Uterus (tissue), 4 donors: ENCODE data around the gene ASIP. TPM values are rescaled to one million over a fixed set of nuclear protein-coding genes. Genes with fewer than 3 reads are reported as not detected.
"Not testable (repeated sequence)": the region's sequence is repeated elsewhere in the genome, so short reads cannot be mapped to it uniquely, and the experiment has no call there.

ENCODE experiments used
- DNase-seq, 2 donors: peaks; one replicate each; pipeline ENCODE4 v3.0.0-alpha.2; 2019 to 2020
- H3K27ac ChIP-seq, 2 donors: fragments of 200-600 bp; sonication (generic); 1 replicate in 1 of 2; 2 replicates in 1 of 2; pipeline ENCODE4 v1.5.1; 2016 to 2018
- H3K27me3 ChIP-seq, 2 donors: fragments of 200-600 bp; sonication (generic); one replicate each; pipeline ENCODE4 v1.5.1; 2018 to 2019; ENCODE audit warnings: control low read depth in 1 of 2
- H3K36me3 ChIP-seq, 2 donors: fragments of 200-600 bp; sonication (generic); one replicate each; pipeline ENCODE4 v1.5.1; 2019; ENCODE audit warnings: control low read depth in 1 of 2
- H3K4me1 ChIP-seq, 2 donors: fragments of 200-600 bp; sonication (generic); one replicate each; pipeline ENCODE4 v1.5.1; 2018 to 2019; ENCODE audit warnings: control low read depth in 1 of 2
- H3K4me3 ChIP-seq, 2 donors: fragments of 200-600 bp; sonication (generic); 1 replicate in 1 of 2; 2 replicates in 1 of 2; pipeline ENCODE4 v1.5.1; 2018 to 2019; ENCODE audit warnings: mild to moderate bottlenecking in 1 of 2
- H3K9me3 ChIP-seq, 2 donors: fragments of 200-600 bp; sonication (generic); one replicate each; pipeline ENCODE4 v1.5.1; 2019; ENCODE audit warnings: control low read depth in 1 of 2
- POLR2A ChIP-seq, 2 donors: fragments of 450-650 bp; IDR thresholded peaks; one replicate each; pipeline ENCODE4 v1.6.1; 2016; ENCODE audit warnings: antibody characterized with exemption in 2 of 2, mild to moderate bottlenecking in 1 of 2, moderate library complexity in 1 of 2
- intact Hi-C: fragments of 100-400 bp; cut with DNase I; formaldehyde crosslinking; loops from one replicate; pipeline ENCODE4 v1.15.1; 2023; ENCODE audit warnings: low total_unique reads
- total RNA-seq, 4 donors: library from RNA; depleted of rRNA in 3 of 4; stranded (reverse); fragments of >200 nt in 3 of 4; gene quantifications; one replicate each; pipeline versions ENCODE4 v1.1.0 to v1.2.4, GENCODE V29; 2014 to 2023
- TF ChIP-seq, protein P1 (sequence below), 4 experiments: fragments of 200-600 bp in 2 of 4; fragments of 450-650 bp in 2 of 4; sonication (generic) in 2 of 4; IDR thresholded peaks; one replicate each; pipeline ENCODE4 v1.5.1; 2016 to 2019; ENCODE audit warnings: antibody characterized with exemption in 4 of 4, mild to moderate bottlenecking in 2 of 4, moderate library complexity in 1 of 4
- donor health status: DM: yes; HTN: yes; CAD: no.

The ASIP gene
- total RNA-seq, 4 donors from 2014 or later = not detected

DNA sequence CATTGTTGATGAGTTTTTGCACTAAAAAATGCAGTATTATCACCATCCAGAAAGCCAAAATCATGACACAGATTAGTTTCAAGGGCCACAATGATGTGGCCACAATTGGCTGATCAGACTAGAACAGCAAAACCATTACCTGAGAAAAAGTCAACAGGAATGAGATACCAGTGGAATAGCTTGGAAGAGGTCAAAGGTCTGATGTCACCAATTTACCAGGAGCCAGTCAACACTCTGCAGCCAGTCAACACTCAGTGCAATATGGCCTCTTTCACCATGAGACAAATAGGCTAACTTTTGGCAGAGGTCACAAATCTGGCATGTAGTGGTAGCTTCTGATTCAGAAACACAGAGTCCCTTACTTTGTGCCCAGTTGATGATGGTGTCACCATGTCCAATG, 7.5 kb upstream of the ASIP start:
- Histone ChIP-seq H3K36me3 (no peaks in the 10 kb centered on the region), H3K4me1 (no peaks in the 10 kb centered on the region), H3K27ac (no peak overlapping the region), H3K4me3 (no peak overlapping the region), H3K27me3 (no peaks in the 10 kb centered on the region), H3K9me3 (peaks cover 2 to 6% of the 10 kb centered on the region in 2 donors)
- DNase-seq = no peak
- TF ChIP-seq POLR2A (IDR thresholded peaks at IDR 0.05) = no peak
- TF ChIP-seq, protein P1, sequence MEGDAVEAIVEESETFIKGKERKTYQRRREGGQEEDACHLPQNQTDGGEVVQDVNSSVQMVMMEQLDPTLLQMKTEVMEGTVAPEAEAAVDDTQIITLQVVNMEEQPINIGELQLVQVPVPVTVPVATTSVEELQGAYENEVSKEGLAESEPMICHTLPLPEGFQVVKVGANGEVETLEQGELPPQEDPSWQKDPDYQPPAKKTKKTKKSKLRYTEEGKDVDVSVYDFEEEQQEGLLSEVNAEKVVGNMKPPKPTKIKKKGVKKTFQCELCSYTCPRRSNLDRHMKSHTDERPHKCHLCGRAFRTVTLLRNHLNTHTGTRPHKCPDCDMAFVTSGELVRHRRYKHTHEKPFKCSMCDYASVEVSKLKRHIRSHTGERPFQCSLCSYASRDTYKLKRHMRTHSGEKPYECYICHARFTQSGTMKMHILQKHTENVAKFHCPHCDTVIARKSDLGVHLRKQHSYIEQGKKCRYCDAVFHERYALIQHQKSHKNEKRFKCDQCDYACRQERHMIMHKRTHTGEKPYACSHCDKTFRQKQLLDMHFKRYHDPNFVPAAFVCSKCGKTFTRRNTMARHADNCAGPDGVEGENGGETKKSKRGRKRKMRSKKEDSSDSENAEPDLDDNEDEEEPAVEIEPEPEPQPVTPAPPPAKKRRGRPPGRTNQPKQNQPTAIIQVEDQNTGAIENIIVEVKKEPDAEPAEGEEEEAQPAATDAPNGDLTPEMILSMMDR (IDR thresholded peaks at IDR 0.05) = no peak
- intact Hi-C loops = no loop called here

DNA sequence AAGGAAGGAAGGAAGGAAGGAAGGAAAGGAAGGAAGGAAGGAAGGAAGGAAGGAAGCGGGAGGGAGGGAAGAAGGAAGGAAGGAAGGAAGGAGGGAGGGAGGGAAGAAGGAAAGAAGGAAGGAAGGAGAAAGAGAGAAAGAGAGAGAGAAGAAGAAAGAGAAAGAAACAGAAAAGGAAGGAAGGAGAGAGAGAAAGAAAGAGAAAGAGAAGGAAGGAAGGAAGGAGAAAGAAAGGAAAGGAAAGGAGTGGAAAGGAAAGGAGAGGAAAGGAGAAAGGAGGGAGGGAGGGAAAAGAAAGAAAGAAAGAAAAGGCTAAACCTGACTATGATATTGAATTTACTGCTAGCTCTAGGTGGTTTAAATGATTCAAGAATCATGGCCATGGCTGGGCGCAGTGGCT, 5.3 kb upstream of the ASIP start:
- H3K9me3 ChIP-seq = peaks cover 2 to 6% of the 10 kb centered on the region in 2 donors
- no peak for DNase-seq
- TF ChIP-seq, protein P1 (IDR thresholded peaks at IDR 0.05) = no peak
- no peaks in the 10 kb centered on the region for H3K4me1 ChIP-seq
- no peaks in the 10 kb centered on the region for H3K27me3 ChIP-seq
- no peak overlapping the region for H3K4me3 ChIP-seq
- H3K36me3 ChIP-seq = no peaks in the 10 kb centered on the region
- intact Hi-C loops = no loop called here
- no peak overlapping the region for H3K27ac ChIP-seq

DNA sequence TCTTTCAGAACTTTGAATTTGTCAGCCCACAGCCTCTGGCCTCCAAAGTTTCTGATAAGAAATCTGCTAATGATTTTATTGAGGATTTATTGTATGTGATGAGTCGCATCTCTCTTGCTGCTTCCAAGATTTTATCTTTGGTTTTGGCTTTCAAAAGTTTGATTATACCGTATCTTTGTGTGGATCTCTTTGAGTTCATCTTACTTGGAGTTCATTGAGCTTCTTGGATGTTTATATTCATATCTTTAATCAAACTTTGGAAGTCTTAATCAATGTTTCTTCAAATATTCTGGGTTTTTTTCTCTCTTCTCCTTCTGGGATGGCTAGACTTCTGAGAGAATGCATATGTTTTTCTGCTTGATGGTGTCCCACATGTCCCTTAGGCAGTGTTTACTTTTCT, 3.3 kb upstream of the ASIP start:
- Histone ChIP-seq H3K27me3 (no peaks in the 10 kb centered on the region), H3K4me1 (no peaks in the 10 kb centered on the region), H3K27ac (no peak overlapping the region), H3K9me3 (peaks cover 2 to 6% of the 10 kb centered on the region in 2 donors), H3K4me3 (no peak overlapping the region), H3K36me3 (no peaks in the 10 kb centered on the region)
- no peak for DNase-seq
- TF ChIP-seq POLR2A (IDR thresholded peaks at IDR 0.05) = no peak
- TF ChIP-seq, protein P1 (IDR thresholded peaks at IDR 0.05) = no peak
- intact Hi-C loops = no loop called here

DNA sequence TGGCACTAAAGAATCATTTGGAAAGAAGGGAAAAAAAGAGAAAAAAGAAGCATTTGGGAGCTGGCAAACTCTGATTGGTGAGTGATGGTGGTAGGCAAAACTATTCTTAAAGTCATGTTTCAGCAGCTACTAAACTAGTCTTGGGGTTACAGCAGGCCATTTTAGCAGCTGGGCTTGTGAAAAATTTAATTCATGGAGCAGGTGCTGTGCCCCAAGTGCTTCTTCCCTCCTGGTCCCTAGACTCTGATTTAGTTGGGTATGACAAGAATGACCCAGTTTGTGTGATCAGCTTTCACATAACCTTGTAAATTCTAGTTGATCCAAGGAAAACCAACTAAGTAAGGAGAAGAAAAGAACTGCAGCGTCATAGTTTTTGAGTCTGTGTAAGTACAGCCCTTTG, 1.1 kb upstream of the ASIP start:
- Histone ChIP-seq H3K27ac (no peak overlapping the region), H3K36me3 (no peaks in the 10 kb centered on the region), H3K4me3 (no peak overlapping the region), H3K4me1 (no peaks in the 10 kb centered on the region), H3K27me3 (no peaks in the 10 kb centered on the region), H3K9me3 (peaks cover 2 to 6% of the 10 kb centered on the region in 2 donors)
- TF ChIP-seq, protein P1 (IDR thresholded peaks at IDR 0.05) = no peak
- TF ChIP-seq POLR2A (IDR thresholded peaks at IDR 0.05) = no peak
- no peak for DNase-seq
- intact Hi-C loops = no loop called here

DNA sequence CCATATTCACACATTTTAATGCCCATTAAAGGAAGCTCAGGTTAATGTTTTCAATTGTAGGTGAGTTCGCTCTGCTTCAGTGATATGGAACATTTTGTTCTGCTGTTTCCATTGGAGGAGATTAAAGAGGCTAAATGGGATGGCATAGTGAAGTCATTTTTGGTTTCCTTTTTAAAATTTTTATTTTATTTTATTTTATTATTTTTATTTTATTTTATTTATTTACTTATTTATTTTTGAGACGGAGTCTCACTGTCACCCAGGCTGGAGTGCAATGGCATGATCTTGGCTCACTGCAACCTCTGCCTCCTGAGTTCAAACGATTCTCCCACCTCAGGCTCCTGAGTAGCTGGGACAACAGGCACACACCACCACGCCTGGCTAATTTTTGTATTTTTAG, 792 bp downstream of the ASIP start:
- H3K27me3 ChIP-seq, H3K36me3 ChIP-seq, intact Hi-C loops, H3K4me3 ChIP-seq, DNase-seq, H3K27ac ChIP-seq, H3K4me1 ChIP-seq, H3K9me3 ChIP-seq: not testable (repeated sequence)

DNA sequence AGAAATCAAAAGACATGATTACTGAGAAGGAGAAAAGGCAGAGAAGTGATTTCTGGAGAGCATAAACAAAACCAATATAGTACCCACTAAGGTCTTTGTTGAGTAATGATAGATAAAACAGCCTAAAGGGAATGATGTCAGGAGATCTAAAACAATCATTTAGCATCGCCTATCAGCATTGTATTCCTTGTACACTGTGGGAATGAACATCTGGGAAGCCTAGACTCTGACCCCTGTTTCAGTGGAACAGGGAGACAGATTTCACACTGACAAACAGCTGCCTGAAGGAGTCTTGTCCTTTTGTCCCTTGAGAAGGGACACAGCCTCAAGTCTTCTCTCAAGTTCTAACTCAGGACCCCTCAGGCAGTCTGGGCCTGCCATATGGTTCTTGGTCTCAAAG, 1.7 kb downstream of the ASIP start:
- H3K36me3 ChIP-seq = no peaks in the 10 kb centered on the region
- intact Hi-C loops = no loop called here

More for the DNA sequence above, 1.7 kb downstream of the ASIP start:
- no peak for TF ChIP-seq POLR2A (IDR thresholded peaks at IDR 0.05)
- TF ChIP-seq, protein P1 (IDR thresholded peaks at IDR 0.05) = no peak
- no peaks in the 10 kb centered on the region for H3K9me3 ChIP-seq
- no peaks in the 10 kb centered on the region for H3K4me1 ChIP-seq
- H3K4me3 ChIP-seq = no peak overlapping the region
- no peak for DNase-seq
- H3K27me3 ChIP-seq = no peaks in the 10 kb centered on the region
- H3K27ac ChIP-seq = no peak overlapping the region
